Sigmoid colon (tissue), 7 donors: Measurements from ENCODE around the gene CDKN3. TPM values are rescaled to one million over a fixed set of nuclear protein-coding genes. Genes with fewer than 3 reads are reported as not detected.
"Not testable (repeated sequence)": the region's sequence is repeated elsewhere in the genome, so short reads cannot be mapped to it uniquely, and the experiment has no call there.

Experiments used
- DNase-seq: peaks from one replicate; pipeline ENCODE4 v3.0.0-alpha.2; 2019
- H3K27ac ChIP-seq, 4 donors: fragments of 200-600 bp; sonication (generic); one replicate each; pipeline ENCODE4 v1.5.1; 2016 to 2019; ENCODE audit warnings: mild to moderate bottlenecking in 1 of 4
- H3K27me3 ChIP-seq, 3 donors: fragments of 200-600 bp; sonication (generic); one replicate each; pipeline ENCODE4 v1.5.1; 2019; ENCODE audit warnings: mild to moderate bottlenecking in 1 of 3
- H3K36me3 ChIP-seq, 4 donors: fragments of 200-600 bp; sonication (generic); one replicate each; pipeline ENCODE4 v1.5.1; 2016 to 2019
- H3K4me1 ChIP-seq, 4 donors: fragments of 200-600 bp; sonication (generic); one replicate each; pipeline ENCODE4 v1.5.1; 2017 to 2019
- H3K4me3 ChIP-seq, 4 donors: fragments of 200-600 bp; sonication (generic); one replicate each; pipeline ENCODE4 v1.5.1; 2017 to 2019; ENCODE audit warnings: mild to moderate bottlenecking in 2 of 4, moderate library complexity in 1 of 4
- H3K9me3 ChIP-seq, 4 donors: fragments of 200-600 bp in 3 of 4; sonication (generic) in 3 of 4; one replicate each; pipeline versions ENCODE4 v1.5.1 to v1.6.1; 2013 to 2019
- CTCF ChIP-seq, 4 experiments: fragments of 450-650 bp in 3 of 4; fragments of 200-600 bp in 1 of 4; IDR thresholded peaks; one replicate each; pipeline ENCODE4 v1.5.1; 2016 to 2019; ENCODE audit warnings: antibody characterized with exemption in 4 of 4, mild to moderate bottlenecking in 3 of 4, moderate library complexity in 2 of 4
- EP300 ChIP-seq, 4 donors: sonication (generic); formaldehyde crosslinking; IDR thresholded peaks; one replicate each; pipeline ENCODE4 v1.6.1; 2017; ENCODE audit warnings: antibody characterized with exemption in 4 of 4
- POLR2A ChIP-seq, 2 donors: fragments of 450-650 bp; IDR thresholded peaks; one replicate each; pipeline ENCODE4 v1.6.1; 2016; ENCODE audit warnings: antibody characterized with exemption in 2 of 2, mild to moderate bottlenecking in 2 of 2, moderate library complexity in 2 of 2
- POLR2AphosphoS5 ChIP-seq, 4 donors: sonication (generic); formaldehyde crosslinking; IDR thresholded peaks; one replicate each; pipeline ENCODE4 v1.6.1; 2017; ENCODE audit warnings: antibody characterized with exemption in 4 of 4
- WGBS, 2 donors: extraction: QIAGEN DNeasy Blood & Tissue Kit; methylation state at CpG; one replicate each; pipeline ENCODE4 v1.1.7; 2013; 5-methylcytosine and 5-hydroxymethylcytosine counted together
- intact Hi-C: fragments of 100-400 bp; cut with DNase I; formaldehyde crosslinking; loops from one replicate; pipeline ENCODE4 v1.15.1; 2023
- polyA plus RNA-seq, 3 donors: library from polyadenylated mRNA; stranded (reverse); fragments of 200-250 nt; gene quantifications; one replicate each; pipeline ENCODE4 v1.2.3, GENCODE V29; 2013
- total RNA-seq, 4 donors: library from RNA; depleted of rRNA; stranded (reverse); fragments of >200 nt; gene quantifications; one replicate each; pipeline ENCODE4 v1.1.0, GENCODE V29; 2016
- donor health status: healthy with polysubstance abuse.
- donor health status: Bipolar disorder and iron deficiency.
- donor health status: healthy.

CDKN3 gene
- total and polyA plus RNA-seq, 7 donors = 1.1 to 41.8 (median 6.6) TPM; not detected in 1

- Histone ChIP-seq H3K4me3 (no peak overlapping the region), H3K27ac (no peak overlapping the region), H3K36me3 (no peaks in the 10 kb centered on the region), H3K9me3 (no peaks in the 10 kb centered on the region), H3K27me3 (no peaks in the 10 kb centered on the region), H3K4me1 (peaks cover 0 to 15% (median 7%) of the 10 kb centered on the region in 4 donors)
- TF ChIP-seq CTCF (IDR thresholded peaks at IDR 0.05) (no peak), EP300 (IDR thresholded peaks at IDR 0.05) (no peak), POLR2AphosphoS5 (IDR thresholded peaks at IDR 0.05) (no peak), POLR2A (IDR thresholded peaks at IDR 0.05) (no peak)
- DNase-seq = no peak
- intact Hi-C loops = loop anchor here (5.0 kb wide), 1 partner anchor 43 kb away; the partner anchor contains the start of gene CNIH1
- 87 to 91% methylated on average over 2 of the region's 2 CpGs for WGBS, 2 donors
Measured at GRCh38 chr14:54399560-54399959, 2.8 kb downstream of the CDKN3 start.

DNA sequence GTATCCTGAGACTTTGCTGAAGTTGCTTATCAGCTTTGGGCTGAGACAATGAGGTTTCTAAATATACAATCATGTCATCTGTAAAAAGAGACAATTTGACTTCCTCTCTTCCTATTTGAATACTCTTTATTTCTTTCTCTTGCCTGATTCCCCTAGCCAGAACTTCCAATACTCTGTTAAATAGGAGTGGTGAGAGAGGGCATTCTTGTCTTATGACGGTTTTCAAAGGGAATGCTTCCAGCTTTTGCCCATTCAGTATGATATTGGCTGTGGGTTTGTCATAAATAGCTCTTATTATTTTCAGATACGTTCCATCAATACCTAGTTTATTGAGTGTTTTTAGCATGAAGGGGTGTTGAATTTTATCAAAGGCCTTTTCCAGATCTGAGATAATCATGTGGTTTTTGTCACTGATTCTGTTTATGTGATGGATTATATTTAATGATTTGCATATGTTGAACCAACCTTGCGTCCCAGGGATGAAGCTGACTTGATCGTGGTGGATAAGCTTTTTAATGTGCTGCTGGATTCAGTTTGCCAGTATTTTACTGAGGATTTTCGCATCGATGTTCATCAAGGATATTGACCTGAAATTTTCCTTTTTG is 6.7 kb downstream of the CDKN3 start:
- intact Hi-C loops, H3K4me1 ChIP-seq, H3K36me3 ChIP-seq, H3K4me3 ChIP-seq, H3K9me3 ChIP-seq, H3K27me3 ChIP-seq, H3K27ac ChIP-seq, DNase-seq: not testable (repeated sequence)
- 83 to 86% methylated on average over 6 of the region's 6 CpGs for WGBS, 2 donors

- H3K9me3 ChIP-seq = no peaks in the 10 kb centered on the region
- no peak for DNase-seq
- H3K36me3 ChIP-seq = no peaks in the 10 kb centered on the region
- no peak overlapping the region for H3K4me3 ChIP-seq
- intact Hi-C loops = no loop called here
- WGBS, 2 donors = 80 to 97% methylated on average over 1 of the region's 1 CpG
- H3K27ac ChIP-seq = no peak overlapping the region
- TF ChIP-seq POLR2A (IDR thresholded peaks at IDR 0.05) (no peak), EP300 (IDR thresholded peaks at IDR 0.05) (no peak), POLR2AphosphoS5 (IDR thresholded peaks at IDR 0.05) (no peak), CTCF (IDR thresholded peaks at IDR 0.05) (no peak)
- H3K4me1 ChIP-seq = no peaks in the 10 kb centered on the region
- no peaks in the 10 kb centered on the region for H3K27me3 ChIP-seq
Measured at GRCh38 chr14:54410215-54410614, 13.4 kb downstream of the CDKN3 start.

GRCh38 chr14:54411371-54411770 is 14.6 kb downstream of the CDKN3 start:
- intact Hi-C loops = no loop called here
- TF ChIP-seq EP300 (IDR thresholded peaks at IDR 0.05) (no peak), POLR2A (IDR thresholded peaks at IDR 0.05) (no peak), CTCF (IDR thresholded peaks at IDR 0.05) (no peak), POLR2AphosphoS5 (IDR thresholded peaks at IDR 0.05) (no peak)
- H3K27ac ChIP-seq = no peak overlapping the region
- H3K36me3 ChIP-seq = no peaks in the 10 kb centered on the region
- no peak overlapping the region for H3K4me3 ChIP-seq
- no peaks in the 10 kb centered on the region for H3K27me3 ChIP-seq
- H3K9me3 ChIP-seq = no peaks in the 10 kb centered on the region
- H3K4me1 ChIP-seq = no peaks in the 10 kb centered on the region
- whole genome bisulfite sequencing, 2 donors = 95 to 96% methylated on average over 3 of the region's 3 CpGs
- DNase-seq = no peak

DNA sequence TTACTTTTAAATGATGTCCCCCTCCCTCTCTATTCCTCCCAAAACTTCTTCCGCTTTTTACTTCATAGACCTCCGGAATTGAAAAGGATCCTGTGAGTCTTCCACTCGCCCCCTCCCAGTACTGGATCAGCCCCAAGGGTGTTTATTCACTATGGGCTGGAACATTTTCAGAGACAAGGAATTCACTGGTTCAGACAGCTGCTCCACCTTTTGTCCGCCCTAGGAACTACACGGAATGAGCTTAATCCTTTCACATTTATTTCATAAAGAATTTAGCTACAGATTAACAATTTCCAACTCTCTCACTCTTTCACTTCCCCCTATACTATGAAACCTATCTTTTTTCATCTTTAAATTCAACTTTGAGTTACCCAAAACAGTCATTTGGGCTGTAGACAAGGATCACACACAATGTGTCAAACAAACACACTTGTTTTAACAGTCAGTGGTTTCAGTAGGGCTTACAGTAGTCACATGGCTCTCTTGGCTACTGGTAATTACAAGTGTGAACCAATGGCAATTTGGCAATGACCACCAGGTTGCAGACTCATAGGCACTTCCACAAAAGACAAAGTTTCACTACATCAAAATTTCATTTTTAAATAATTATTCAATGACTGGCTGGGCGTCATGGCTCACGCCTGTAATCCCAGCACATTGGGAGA is 23.8 kb downstream of the CDKN3 start:
- TF ChIP-seq POLR2AphosphoS5 (IDR thresholded peaks at IDR 0.05) (no peak), EP300 (IDR thresholded peaks at IDR 0.05) (no peak), CTCF (IDR thresholded peaks at IDR 0.05) (peak in 3 of 4 experiments; percentile 24 to 41 (median 35)), POLR2A (IDR thresholded peaks at IDR 0.05) (no peak)

More for the DNA sequence above, 23.8 kb downstream of the CDKN3 start:
- no peak for DNase-seq
- no peaks in the 10 kb centered on the region for H3K9me3 ChIP-seq
- 46 to 64% methylated on average over 7 of the region's 7 CpGs for WGBS, 2 donors
- no peak overlapping the region for H3K4me3 ChIP-seq
- peaks cover 0 to 20% (median 0%) of the 10 kb centered on the region in 4 donors for H3K36me3 ChIP-seq
- no peak overlapping the region for H3K27ac ChIP-seq
- intact Hi-C loops = no loop called here
- H3K4me1 ChIP-seq = peaks cover 0 to 4% (median 0%) of the 10 kb centered on the region in 4 donors
- H3K27me3 ChIP-seq = no peaks in the 10 kb centered on the region
